Nephron (organoid): ENCODE measurements around the gene CNIH2.
A peak's percentile ranks its signal among the peaks of the same experiment; 100 is the strongest.

Experiments
- H3K27ac Mint-ChIP-seq, 3 experiments: 2 replicates each; pipeline ENCODE4 v1.8.0; 2020; ENCODE audit warnings: mixed read lengths in 3 of 3, mild to moderate bottlenecking in 2 of 3, moderate library complexity in 1 of 3
- H3K27me3 Mint-ChIP-seq: 2 replicates; pipeline ENCODE4 v1.8.0; 2021; ENCODE audit warnings: low read depth, mild to moderate bottlenecking, moderate library complexity, mixed read lengths
- H3K36me3 Mint-ChIP-seq: 2 replicates; pipeline ENCODE4 v1.8.0; 2020; ENCODE audit warnings: low read depth, mixed read lengths
- H3K4me1 Mint-ChIP-seq: 2 replicates; pipeline ENCODE4 v1.8.0; 2020; ENCODE audit warnings: mixed read lengths
- H3K4me3 Mint-ChIP-seq, 3 experiments: 2 replicates each; pipeline ENCODE4 v1.8.0; 2020; ENCODE audit warnings: mild to moderate bottlenecking in 3 of 3, mixed read lengths in 3 of 3, moderate library complexity in 2 of 3
- H3K9me3 Mint-ChIP-seq: 2 replicates; pipeline ENCODE4 v1.8.0; 2020; ENCODE audit warnings: mixed read lengths
- CTCF ChIP-seq, 3 experiments: fragments of 200-600 bp; sonication (generic); IDR thresholded peaks; one replicate each; pipeline ENCODE4 v1.5.0; 2021; ENCODE audit warnings: antibody characterized with exemption in 3 of 3; ENCODE audit not compliant: unreplicated experiment in 3 of 3

Gene CNIH2

GRCh38 chr11:66314561-66315497 lies 36.9 kb downstream of the CNIH2 start:
- no peak for TF ChIP-seq CTCF (IDR thresholded peaks at IDR 0.05; ENCODE audit: unreplicated experiment in 3 of 3)
- peaks cover 40% of the 10 kb centered on the region for H3K4me1 Mint-ChIP-seq
- peaks cover 14% of the 10 kb centered on the region for H3K27me3 Mint-ChIP-seq
- peaks cover 4% of the 10 kb centered on the region for H3K36me3 Mint-ChIP-seq
- peak overlapping the region; percentile 94 to 98 (median 95) for H3K27ac Mint-ChIP-seq
- peak overlapping the region; percentile 89 to 91 (median 91) for H3K4me3 Mint-ChIP-seq
- peaks cover 3% of the 10 kb centered on the region for H3K9me3 Mint-ChIP-seq

DNA sequence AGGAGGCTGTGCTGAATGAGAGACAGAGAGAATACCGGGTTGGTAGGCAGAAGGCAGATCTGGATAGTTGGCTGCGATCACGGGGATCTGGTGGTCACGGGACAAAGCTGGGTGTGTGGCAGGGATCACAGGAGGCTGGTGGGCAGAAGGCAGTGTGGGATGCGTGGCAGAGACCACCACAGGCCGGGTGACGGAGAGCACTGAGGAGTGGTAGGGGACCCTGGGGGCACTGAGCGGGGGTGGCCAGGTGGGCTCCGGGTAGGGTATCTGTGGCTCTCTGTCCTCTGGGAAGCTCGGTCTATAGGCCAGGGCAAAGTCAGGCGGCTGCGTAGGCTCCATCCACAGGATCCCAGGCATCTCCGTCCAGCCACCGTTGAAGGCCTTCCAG lies 37.5 kb downstream of the CNIH2 start:
- Mint-ChIP-seq H3K4me3 (peak overlapping the region; percentile 89 to 91 (median 91)), H3K27me3 (peaks cover 8% of the 10 kb centered on the region), H3K4me1 (peaks cover 43% of the 10 kb centered on the region), H3K36me3 (peaks cover 4% of the 10 kb centered on the region), H3K27ac (peak overlapping the region; percentile 91 to 98 (median 94)), H3K9me3 (peaks cover 8% of the 10 kb centered on the region)
- TF ChIP-seq CTCF (IDR thresholded peaks at IDR 0.05; ENCODE audit: unreplicated experiment in 3 of 3) = no peak

DNA sequence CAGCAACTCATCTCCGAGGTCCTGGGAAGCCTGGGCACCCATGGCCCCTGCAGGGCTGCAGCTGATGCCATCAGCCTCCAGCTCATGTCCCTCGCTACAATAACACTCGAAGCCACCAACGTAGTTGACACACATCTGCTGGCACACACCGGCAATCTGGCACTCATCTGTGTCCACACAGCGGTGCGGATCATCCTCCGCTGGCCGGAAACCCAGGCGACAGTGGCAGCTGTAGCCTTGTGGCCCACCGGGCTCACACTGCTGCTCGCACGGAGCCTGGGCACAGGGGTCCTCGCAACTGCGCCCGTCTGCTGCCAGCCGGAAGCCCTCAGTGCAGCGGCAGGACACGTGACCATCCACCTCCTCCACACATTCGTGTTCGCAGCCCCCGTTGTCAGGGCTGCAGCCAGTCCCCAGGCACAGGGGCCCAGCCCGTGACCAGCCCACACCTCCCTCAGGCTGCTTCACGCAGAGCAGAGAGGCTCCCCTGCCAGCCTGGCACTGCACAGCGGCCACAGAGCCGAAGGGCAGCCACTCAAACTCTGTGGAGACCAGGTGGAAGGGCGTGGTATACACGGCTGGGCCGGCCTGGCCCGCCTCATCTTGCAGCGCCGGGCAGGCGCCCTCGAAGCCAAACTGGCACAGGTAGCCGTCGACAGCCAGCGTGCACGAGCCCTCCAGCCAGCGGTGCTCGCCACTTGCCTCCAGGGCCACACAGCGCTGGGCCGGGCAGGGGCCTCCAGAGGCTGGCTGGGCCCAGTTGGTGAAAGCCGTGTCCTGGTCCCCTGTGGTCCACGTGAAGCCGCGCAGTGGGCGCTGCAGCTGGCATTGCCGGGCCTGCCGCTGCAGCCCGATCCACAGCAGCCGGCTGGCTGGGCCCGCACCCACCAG lies 38.2 kb downstream of the CNIH2 start:
- Mint-ChIP-seq H3K27me3 (peaks cover 8% of the 10 kb centered on the region), H3K36me3 (peaks cover 4% of the 10 kb centered on the region), H3K9me3 (peaks cover 8% of the 10 kb centered on the region), H3K4me1 (peaks cover 43% of the 10 kb centered on the region), H3K4me3 (peak overlapping the region; percentile 89 to 91 (median 91)), H3K27ac (peak overlapping the region; percentile 91 to 98 (median 94))
- TF ChIP-seq CTCF (IDR thresholded peaks at IDR 0.05; ENCODE audit: unreplicated experiment in 3 of 3) = no peak

DNA sequence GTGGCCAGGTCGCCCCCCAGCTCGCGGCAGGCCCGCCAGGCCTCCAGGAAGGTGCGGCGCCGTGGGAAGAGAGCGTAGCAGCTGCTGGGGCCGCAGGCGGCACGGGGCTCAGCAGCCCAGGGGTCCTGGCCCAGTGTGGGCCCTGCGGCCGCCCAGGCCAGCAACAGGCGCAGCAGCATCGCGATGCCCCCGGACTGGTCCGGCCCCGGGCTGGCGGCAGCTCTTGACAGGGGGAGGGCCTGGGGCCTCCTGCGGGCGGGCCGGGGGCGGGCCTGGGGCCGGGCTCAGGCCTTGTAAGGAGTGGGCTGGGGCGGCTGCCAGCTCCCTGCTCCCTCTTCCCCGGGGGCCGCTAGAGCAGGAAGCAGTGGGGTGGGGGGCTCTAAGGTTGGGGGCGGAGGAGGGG lies 38.9 kb downstream of the CNIH2 start, which contains the start of gene CD248:
Gene CD248 (minus strand): TSS at position 196 of the 403 bp plus-strand sequence. CDS start 17 bp downstream, at position 179.
- H3K27ac Mint-ChIP-seq = peak within 1 kb of the TSS; percentile 99 to 100 (median 100)
- peak within 1 kb of the TSS; percentile 89 to 92 (median 91) for H3K4me3 Mint-ChIP-seq
- H3K27me3 Mint-ChIP-seq = peaks cover 8% of the 10 kb centered on the region

GRCh38 chr11:66317322-66317722 lies 39.3 kb downstream of the CNIH2 start:
- no peak for TF ChIP-seq CTCF (IDR thresholded peaks at IDR 0.05; ENCODE audit: unreplicated experiment in 3 of 3)
- H3K27me3 Mint-ChIP-seq = peaks cover 11% of the 10 kb centered on the region
- peak overlapping the region; percentile 77 to 92 (median 89) for H3K4me3 Mint-ChIP-seq
- H3K27ac Mint-ChIP-seq = peak overlapping the region; percentile 99 to 100 (median 100)
- H3K36me3 Mint-ChIP-seq = peaks cover 4% of the 10 kb centered on the region
- peaks cover 8% of the 10 kb centered on the region for H3K9me3 Mint-ChIP-seq
- peaks cover 45% of the 10 kb centered on the region for H3K4me1 Mint-ChIP-seq

More for the DNA sequence above, 38.9 kb downstream of the CNIH2 start, which contains the start of gene CD248:
- Mint-ChIP-seq H3K36me3 (peaks cover 4% of the 10 kb centered on the region), H3K9me3 (peaks cover 8% of the 10 kb centered on the region), H3K4me1 (peaks cover 43% of the 10 kb centered on the region)
- no peak for TF ChIP-seq CTCF (IDR thresholded peaks at IDR 0.05; ENCODE audit: unreplicated experiment in 3 of 3)
